BLaER1 treated with 17β-estradiol and CSF1 and Interleukin-3, amounts not matched to agents 10 nM and 100 nM (cell line): ENCODE results near the gene SRGAP2B.
"Not testable (repeated sequence)": the region's sequence is repeated elsewhere in the genome, so short reads cannot be mapped to it uniquely, and the experiment has no call there.

Source experiments
- H3K27ac ChIP-seq, 11 experiments: shearing (Covaris generic); formaldehyde crosslinking; 2 replicates each; pipeline ENCODE4 v1.8.1; 2022
- H3K27me3 ChIP-seq, 11 experiments: shearing (Covaris generic); formaldehyde crosslinking; 2 replicates each; pipeline ENCODE4 v1.8.1; 2022
- H3K36me3 ChIP-seq, 11 experiments: shearing (Covaris generic); formaldehyde crosslinking; 2 replicates each; pipeline ENCODE4 v1.8.1; 2022
- H3K4me1 ChIP-seq, 10 experiments: shearing (Covaris generic); formaldehyde crosslinking; 2 replicates each; pipeline ENCODE4 v1.8.1; 2022
- H3K4me2 ChIP-seq, 11 experiments: shearing (Covaris generic); formaldehyde crosslinking; 2 replicates each; pipeline ENCODE4 v1.8.1; 2022
- H3K4me3 ChIP-seq, 10 experiments: shearing (Covaris generic); formaldehyde crosslinking; 2 replicates each; pipeline ENCODE4 v1.8.1; 2022
- H3K9ac ChIP-seq, 11 experiments: shearing (Covaris generic); formaldehyde crosslinking; 2 replicates each; pipeline ENCODE4 v1.8.1; 2022
- H3K9me3 ChIP-seq, 11 experiments: shearing (Covaris generic); formaldehyde crosslinking; replicated peaks in 1 of 11; 2 replicates each; pipeline ENCODE4 v1.8.1; 2022
- H4K20me1 ChIP-seq, 11 experiments: shearing (Covaris generic); formaldehyde crosslinking; 2 replicates each; pipeline ENCODE4 v1.8.1; 2022

Gene SRGAP2B

DNA sequence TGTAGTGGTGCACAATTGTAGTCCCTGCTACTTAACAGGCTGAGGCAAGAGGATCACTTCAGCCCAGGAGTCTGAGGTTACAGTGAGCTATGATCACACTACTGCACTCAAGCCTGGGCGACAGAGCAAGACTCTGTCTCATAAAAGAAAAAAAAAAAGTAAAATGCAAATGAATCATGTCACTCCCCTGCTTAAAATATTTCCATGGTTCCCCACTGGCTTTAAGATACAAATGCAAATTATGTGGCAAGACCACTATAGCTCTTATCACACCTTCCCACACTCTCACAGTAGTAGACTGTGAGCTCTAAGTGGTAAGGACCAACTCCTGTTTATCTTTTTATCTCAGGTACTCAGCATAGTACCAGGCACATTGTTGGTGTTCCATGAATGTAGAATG is 53.6 kb downstream of the SRGAP2B start:
- H3K9me3 ChIP-seq, H3K36me3 ChIP-seq, H3K27me3 ChIP-seq, H3K4me1 ChIP-seq, H3K27ac ChIP-seq, H4K20me1 ChIP-seq, H3K4me3 ChIP-seq, H3K4me2 ChIP-seq, H3K9ac ChIP-seq: not testable (repeated sequence)

DNA sequence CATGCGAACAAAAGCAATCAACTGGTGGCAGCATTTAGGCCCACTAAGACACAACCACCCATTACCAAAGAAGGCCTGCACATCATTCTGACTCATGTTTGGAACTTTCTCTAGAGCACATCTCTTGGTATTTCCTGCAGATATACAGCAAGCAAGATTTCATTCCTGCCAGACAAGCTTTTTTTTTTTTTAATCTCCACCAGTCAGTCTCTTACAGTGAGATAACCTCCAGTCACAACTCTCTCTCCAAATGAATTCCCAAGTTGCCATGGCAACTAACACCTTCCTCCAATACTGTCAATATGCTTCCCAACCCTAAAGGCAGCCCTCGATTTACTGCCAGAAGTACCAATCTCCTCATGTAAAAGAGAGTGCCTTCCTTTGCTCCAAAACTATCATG is 59.1 kb downstream of the SRGAP2B start:
- H3K4me1 ChIP-seq, H3K9ac ChIP-seq, H3K4me3 ChIP-seq, H3K27ac ChIP-seq, H3K36me3 ChIP-seq, H3K9me3 ChIP-seq, H3K4me2 ChIP-seq, H3K27me3 ChIP-seq, H4K20me1 ChIP-seq: not testable (repeated sequence)

DNA sequence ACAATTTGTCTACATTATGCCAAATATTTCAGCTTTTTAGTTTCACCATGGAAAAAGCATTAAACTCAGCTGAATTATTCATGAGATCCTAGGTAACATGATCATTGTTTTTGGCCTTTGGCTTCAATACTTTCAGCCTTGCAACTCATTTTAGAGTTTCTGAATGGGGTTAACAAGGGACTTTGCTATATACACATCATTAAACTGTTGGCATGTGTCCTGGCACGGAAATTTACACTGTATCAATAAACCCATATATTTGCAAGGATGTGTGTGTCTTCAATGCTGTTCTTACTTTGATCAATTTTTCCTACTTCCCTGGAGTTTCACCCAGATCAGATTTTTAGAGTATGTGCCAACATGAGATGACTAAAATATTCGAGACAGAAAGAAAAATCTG is 61.6 kb downstream of the SRGAP2B start:
- H4K20me1 ChIP-seq, H3K9me3 ChIP-seq, H3K4me2 ChIP-seq, H3K4me3 ChIP-seq, H3K9ac ChIP-seq, H3K36me3 ChIP-seq, H3K27me3 ChIP-seq, H3K4me1 ChIP-seq, H3K27ac ChIP-seq: not testable (repeated sequence)

- not testable (repeated sequence) for H3K9me3 ChIP-seq, H3K9ac ChIP-seq, H3K36me3 ChIP-seq, H3K4me2 ChIP-seq, H4K20me1 ChIP-seq, H3K4me1 ChIP-seq, H3K27ac ChIP-seq, H3K27me3 ChIP-seq, H3K4me3 ChIP-seq
Observed at GRCh38 chr1:145027251-145027650, 67.9 kb downstream of the SRGAP2B start.

DNA sequence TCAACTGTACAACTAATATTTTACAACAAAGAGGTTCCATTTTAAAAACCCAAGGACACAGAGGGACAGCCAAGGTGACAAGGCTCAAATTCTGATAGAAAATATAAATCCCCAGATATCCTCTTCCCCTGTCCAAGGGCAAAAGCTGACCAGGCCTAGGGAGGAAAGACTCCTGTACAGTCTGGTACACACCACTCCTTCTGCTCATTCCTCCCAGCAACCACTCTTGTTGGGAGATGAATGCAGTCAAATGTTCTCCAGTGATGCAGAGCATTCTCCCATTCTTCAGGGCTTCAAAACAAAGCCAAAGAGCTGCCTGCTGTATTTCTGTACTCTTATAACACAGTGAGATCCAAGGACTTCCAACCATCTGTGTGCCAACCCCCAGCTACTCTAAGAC is 69.8 kb downstream of the SRGAP2B start:
- H3K9me3 ChIP-seq, H3K36me3 ChIP-seq, H4K20me1 ChIP-seq, H3K9ac ChIP-seq, H3K4me1 ChIP-seq, H3K27ac ChIP-seq, H3K4me2 ChIP-seq, H3K27me3 ChIP-seq, H3K4me3 ChIP-seq: not testable (repeated sequence)

GRCh38 chr1:145022259-145022658 is 72.9 kb downstream of the SRGAP2B start:
- H3K4me1 ChIP-seq, H4K20me1 ChIP-seq, H3K27ac ChIP-seq, H3K27me3 ChIP-seq, H3K4me2 ChIP-seq, H3K9ac ChIP-seq, H3K36me3 ChIP-seq, H3K4me3 ChIP-seq, H3K9me3 ChIP-seq: not testable (repeated sequence)

DNA sequence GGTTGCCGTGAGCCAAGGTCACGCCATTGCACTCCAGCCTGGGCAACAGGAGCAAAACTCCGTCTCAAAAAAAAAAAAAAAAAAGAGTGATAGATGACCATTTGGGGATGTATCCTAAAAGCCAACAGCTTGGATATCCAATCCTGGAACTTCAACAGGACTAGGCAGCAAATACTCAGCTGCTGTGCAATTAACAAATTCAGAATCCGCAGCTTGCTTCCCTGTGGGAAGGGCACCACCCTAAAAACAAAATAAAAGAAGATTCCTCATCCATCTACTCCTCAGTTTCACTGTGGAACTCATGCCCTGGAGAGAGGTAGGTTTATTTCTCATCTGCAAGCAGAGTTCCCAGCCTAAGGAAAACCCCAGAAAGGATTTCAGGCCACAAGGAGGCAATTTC is 73.4 kb downstream of the SRGAP2B start:
- not testable (repeated sequence) for H3K9ac ChIP-seq, H3K27ac ChIP-seq, H4K20me1 ChIP-seq, H3K36me3 ChIP-seq, H3K4me3 ChIP-seq, H3K4me1 ChIP-seq, H3K4me2 ChIP-seq, H3K9me3 ChIP-seq, H3K27me3 ChIP-seq

DNA sequence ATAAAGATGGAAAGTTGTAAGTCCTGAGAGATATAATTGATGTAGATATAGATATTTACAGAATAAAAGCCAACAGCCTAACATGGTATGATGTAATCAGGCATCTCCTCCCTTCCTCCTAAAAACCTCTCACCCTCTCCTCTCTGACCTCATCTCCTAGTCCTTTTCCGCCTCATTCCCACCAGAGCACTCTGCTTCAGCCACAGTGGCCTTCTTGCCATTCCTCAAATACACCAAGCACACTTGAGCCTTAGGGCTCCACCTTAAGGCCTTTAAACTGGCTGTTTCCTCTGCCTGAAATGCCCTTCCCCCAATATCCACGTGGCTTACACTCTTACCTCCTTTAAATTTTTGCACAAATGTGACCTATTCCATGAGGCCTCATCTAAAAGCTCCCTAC is 75.4 kb downstream of the SRGAP2B start:
- not testable (repeated sequence) for H3K4me3 ChIP-seq, H3K27ac ChIP-seq, H3K27me3 ChIP-seq, H4K20me1 ChIP-seq, H3K4me2 ChIP-seq, H3K36me3 ChIP-seq, H3K4me1 ChIP-seq, H3K9ac ChIP-seq, H3K9me3 ChIP-seq

DNA sequence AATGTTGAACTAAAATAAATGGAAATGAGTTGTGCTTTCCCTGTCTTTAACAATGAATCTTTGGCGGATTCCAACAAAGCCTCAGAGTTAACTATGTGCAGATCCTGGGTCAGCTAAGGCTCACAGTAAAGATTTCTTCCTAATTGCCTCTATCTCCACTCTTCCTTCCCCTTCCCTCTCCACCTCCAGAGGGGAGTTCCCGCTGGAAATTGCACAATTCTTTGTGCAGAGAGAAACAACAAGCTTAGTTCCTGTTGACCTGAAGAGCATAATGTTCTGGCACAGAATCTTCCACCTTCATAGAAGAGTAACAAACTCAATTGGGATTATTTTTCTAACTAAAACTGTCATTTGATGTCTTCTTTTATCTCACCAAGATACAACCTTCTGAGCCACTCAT is 77.4 kb downstream of the SRGAP2B start:
- H4K20me1 ChIP-seq, H3K27me3 ChIP-seq, H3K4me1 ChIP-seq, H3K4me3 ChIP-seq, H3K9ac ChIP-seq, H3K36me3 ChIP-seq, H3K9me3 ChIP-seq: not testable (repeated sequence)
- peak overlapping the region in 4 of 11 experiments; percentile 36 to 59 (median 48); a peak in 5 of 22 replicates for H3K4me2 ChIP-seq
- peak overlapping the region in 1 of 11 experiments; percentile 48; a peak in 2 of 22 replicates for H3K27ac ChIP-seq

GRCh38 chr1:145016492-145016862 is 78.7 kb downstream of the SRGAP2B start:
- H3K4me1 ChIP-seq, H3K36me3 ChIP-seq, H4K20me1 ChIP-seq, H3K27me3 ChIP-seq, H3K9ac ChIP-seq, H3K9me3 ChIP-seq, H3K4me2 ChIP-seq, H3K4me3 ChIP-seq, H3K27ac ChIP-seq: not testable (repeated sequence)

- not testable (repeated sequence) for H3K27ac ChIP-seq, H3K9me3 ChIP-seq, H3K27me3 ChIP-seq, H3K4me2 ChIP-seq, H4K20me1 ChIP-seq, H3K36me3 ChIP-seq, H3K4me1 ChIP-seq, H3K4me3 ChIP-seq, H3K9ac ChIP-seq
Observed at GRCh38 chr1:145015744-145016491, 79.2 kb downstream of the SRGAP2B start.

- not testable (repeated sequence) for H3K27me3 ChIP-seq, H3K4me3 ChIP-seq, H3K27ac ChIP-seq, H3K9ac ChIP-seq, H4K20me1 ChIP-seq, H3K9me3 ChIP-seq, H3K36me3 ChIP-seq, H3K4me2 ChIP-seq, H3K4me1 ChIP-seq
Observed at GRCh38 chr1:145013353-145013752, 81.8 kb downstream of the SRGAP2B start.

GRCh38 chr1:145011811-145012210 is 83.3 kb downstream of the SRGAP2B start:
- H3K4me2 ChIP-seq, H3K9ac ChIP-seq, H3K36me3 ChIP-seq, H3K4me3 ChIP-seq, H3K27ac ChIP-seq, H3K9me3 ChIP-seq, H3K27me3 ChIP-seq, H4K20me1 ChIP-seq: not testable (repeated sequence)
- H3K4me1 ChIP-seq, result peaks cover 0 to 10% (median 3%) of the 10 kb centered on the region in 10 experiments; a peak in 12 of 20 replicates

DNA sequence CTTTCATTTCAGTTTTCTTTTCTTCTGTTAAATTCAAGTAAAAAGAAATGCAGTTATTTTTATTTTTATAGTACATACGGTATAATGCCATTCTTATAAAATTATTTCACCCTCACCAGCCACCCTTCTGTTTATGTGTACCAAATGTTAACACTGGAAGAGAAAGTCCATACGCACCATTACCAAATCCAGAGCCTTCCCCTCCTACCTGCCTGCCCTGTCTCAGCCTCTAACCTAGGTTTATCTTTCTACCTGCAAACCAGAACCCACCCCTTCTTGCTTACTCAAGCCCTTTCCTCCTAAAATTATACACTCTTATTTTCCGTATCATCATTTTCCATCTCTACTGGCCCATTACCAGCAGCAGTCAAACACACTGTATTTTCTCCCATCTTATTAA is 84.5 kb downstream of the SRGAP2B start:
- peak overlapping the region in 9 of 11 experiments; percentile 33 to 67 (median 58); a peak in 12 of 22 replicates for H3K27ac ChIP-seq
- not testable (repeated sequence) for H3K4me3 ChIP-seq, H4K20me1 ChIP-seq, H3K36me3 ChIP-seq, H3K9ac ChIP-seq, H3K27me3 ChIP-seq, H3K9me3 ChIP-seq
- H3K4me1 ChIP-seq, result peaks cover 0 to 21% (median 6%) of the 10 kb centered on the region in 10 experiments; a peak in 13 of 20 replicates
- peak overlapping the region in 8 of 11 experiments; percentile 33 to 64 (median 46); a peak in 7 of 22 replicates for H3K4me2 ChIP-seq

- not testable (repeated sequence) for H3K4me2 ChIP-seq, H3K9me3 ChIP-seq, H3K27me3 ChIP-seq, H3K9ac ChIP-seq, H3K36me3 ChIP-seq, H4K20me1 ChIP-seq, H3K4me3 ChIP-seq, H3K27ac ChIP-seq
- peaks cover 0 to 21% (median 6%) of the 10 kb centered on the region in 10 experiments; a peak in 13 of 20 replicates for H3K4me1 ChIP-seq
Observed at GRCh38 chr1:145009928-145010327, 85.2 kb downstream of the SRGAP2B start.
